ENCODE data around the gene PRDM11. TPM values are rescaled to one million over a fixed set of nuclear protein-coding genes. Genes with fewer than 3 reads are reported as not detected.

PRDM11 gene
- total RNA-seq, 1 experiment from 2014 or later = 27.4 TPM

- in situ Hi-C loops (cut with HindIII; ENCODE audit: low pct_unique_long_range_greater_than_20kb, low sequenced_read_pairs) (loop anchor here (25.0 kb wide), 1 partner anchor 231 kb away; no protein-coding TSS in a partner anchor), intact Hi-C loops (cut with micrococcal nuclease; ENCODE audit: unreplicated experiment) (no loop called here)
- BruUV-seq (replicated peaks) = no TSS peak
- TF ChIP-seq POLR2AphosphoS5 (IDR thresholded peaks at IDR 0.05; ENCODE audit: low read depth, low read length) (no peak), REST (IDR thresholded peaks at IDR 0.05; ENCODE audit: insufficient read depth in 1 of 2, low read depth in 2 of 2, low read length in 1 of 2) (no peak), CTCF (IDR thresholded peaks at IDR 0.05) (no peak), TCF7L2 (IDR thresholded peaks at IDR 0.05; ENCODE audit: low read depth, low read length) (no peak), SIN3A (IDR thresholded peaks at IDR 0.05; ENCODE audit: borderline replicate concordance, insufficient read depth, low read depth, low read length) (no peak)
- no peak for ATAC-seq
- no peak overlapping the region for H3K4me3 ChIP-seq (ENCODE audit: low read depth in 2 of 2, low read length in 2 of 2)
- peaks cover 9% of the 10 kb centered on the region for H3K4me1 ChIP-seq (ENCODE audit: control insufficient read depth, insufficient read depth, low read length)
- POLR2A ChIA-PET = no interaction called here
- no peak overlapping the region for H3K27ac ChIP-seq (ENCODE audit: low read length)
- no peaks in the 10 kb centered on the region for H3K36me3 ChIP-seq (ENCODE audit: control insufficient read depth, insufficient read depth, low read length)
- H3K27me3 ChIP-seq (ENCODE audit: control insufficient read depth, insufficient read depth, low read length) = no peaks in the 10 kb centered on the region; the same call in 1 of the 2 replicates
- H3K9me3 ChIP-seq (ENCODE audit: control insufficient read depth, insufficient read depth, low read depth, low read length) = no peaks in the 10 kb centered on the region
- CTCF ChIA-PET = interaction anchor here (0.5 to 7.5 kb wide), 2 partner anchors 177 to 460 kb away, joined by 7 to 115 read pairs; no protein-coding TSS in a partner anchor
- no peak for DNase-seq (ENCODE audit: low read depth, low spot score)
Observed at GRCh38 chr11:45106440-45106839, 40.0 kb upstream of the PRDM11 start.

GRCh38 chr11:45107029-45107428 is 39.4 kb upstream of the PRDM11 start:
- no peak for DNase-seq (ENCODE audit: low read depth, low spot score)
- Histone ChIP-seq H3K9me3 (ENCODE audit: control insufficient read depth, insufficient read depth, low read depth, low read length) (no peaks in the 10 kb centered on the region), H3K27me3 (ENCODE audit: control insufficient read depth, insufficient read depth, low read length) (no peaks in the 10 kb centered on the region; the same call in 1 of the 2 replicates), H3K27ac (ENCODE audit: low read length) (no peak overlapping the region), H3K36me3 (ENCODE audit: control insufficient read depth, insufficient read depth, low read length) (no peaks in the 10 kb centered on the region), H3K4me3 (ENCODE audit: low read depth in 2 of 2, low read length in 2 of 2) (no peak overlapping the region), H3K4me1 (ENCODE audit: control insufficient read depth, insufficient read depth, low read length) (peaks cover 9% of the 10 kb centered on the region)
- BruUV-seq (replicated peaks) = no TSS peak
- ChIA-PET POLR2A (no interaction called here), CTCF (interaction anchor here (7.5 kb wide), 1 partner anchor 178 kb away, joined by 115 read pairs; no protein-coding TSS in a partner anchor)
- TF ChIP-seq REST (IDR thresholded peaks at IDR 0.05; ENCODE audit: insufficient read depth in 1 of 2, low read depth in 2 of 2, low read length in 1 of 2) (no peak), POLR2AphosphoS5 (IDR thresholded peaks at IDR 0.05; ENCODE audit: low read depth, low read length) (no peak), TCF7L2 (IDR thresholded peaks at IDR 0.05; ENCODE audit: low read depth, low read length) (no peak), SIN3A (IDR thresholded peaks at IDR 0.05; ENCODE audit: borderline replicate concordance, insufficient read depth, low read depth, low read length) (no peak), CTCF (IDR thresholded peaks at IDR 0.05) (no peak)
- no peak for ATAC-seq
- intact Hi-C loops (cut with micrococcal nuclease; ENCODE audit: unreplicated experiment) = no loop called here
- in situ Hi-C loops (cut with HindIII; ENCODE audit: low pct_unique_long_range_greater_than_20kb, low sequenced_read_pairs) = loop anchor here (25.0 kb wide), 1 partner anchor 230 kb away; no protein-coding TSS in a partner anchor
